Stimulated activated CD8-positive, alpha-beta memory T cell treated with anti-CD3 and anti-CD28 coated beads, Interleukin-12 subunit alpha, Interleukin-12 subunit beta, amount 100 ng/mL, for 1 hour (primary cell): ENCODE measurements around the gene SPACDR.
"Not testable (repeated sequence)": the region's sequence is repeated elsewhere in the genome, so short reads cannot be mapped to it uniquely, and the experiment has no call there.

Experiments
- DNase-seq: peaks from one replicate; pipeline ENCODE4 v3.0.0-alpha.2; 2020; ENCODE audit warnings: low read depth

Gene SPACDR

GRCh38 chr7:100465702-100466311 lies 1.7 kb upstream of the SPACDR start:
- no peak for DNase-seq

DNA sequence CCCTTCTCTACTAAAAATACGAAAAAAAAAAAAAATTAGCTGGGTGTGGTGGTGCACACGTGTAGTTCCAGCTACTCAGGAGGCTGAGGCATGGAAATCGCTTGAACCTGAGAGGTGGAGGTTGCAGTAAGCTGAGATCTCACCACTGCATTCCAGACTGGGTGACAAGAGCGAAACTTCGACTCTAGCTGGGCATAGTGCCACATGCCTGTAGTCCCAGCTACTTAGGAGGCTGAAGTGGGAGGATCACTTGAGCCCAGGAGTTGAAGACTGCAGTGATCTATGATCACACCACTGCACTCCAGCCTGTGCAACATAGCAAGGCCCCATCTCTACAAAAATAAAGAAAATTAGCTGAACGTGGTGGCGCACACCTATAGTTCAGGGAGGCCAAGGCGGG lies 1.2 kb upstream of the SPACDR start:
- DNase-seq, result no peak

- DNase-seq, result no peak
Measured at GRCh38 chr7:100464791-100465190, 731 bp upstream of the SPACDR start.

GRCh38 chr7:100457033-100457432 lies 7.0 kb downstream of the SPACDR start:
- DNase-seq, result no peak

DNA sequence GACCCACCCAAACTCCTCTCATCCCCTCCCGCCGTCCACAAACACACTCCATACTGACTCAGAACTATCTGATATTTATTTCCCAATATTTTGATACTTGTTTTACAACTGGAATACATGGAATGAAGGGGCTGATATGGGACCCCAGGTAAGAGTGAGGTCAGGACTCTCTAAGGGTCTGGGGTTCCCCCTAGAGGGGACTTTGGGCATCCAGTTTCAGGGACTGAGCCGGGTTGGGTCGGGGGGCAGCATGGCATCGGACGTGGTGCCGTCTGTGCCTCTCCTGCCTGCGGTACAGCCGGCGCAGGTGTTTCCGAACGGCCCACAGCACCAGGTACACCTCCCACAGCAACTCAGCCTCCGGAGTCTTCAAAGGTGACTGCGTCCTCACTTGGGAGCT lies 7.5 kb downstream of the SPACDR start:
- no peak for DNase-seq

DNA sequence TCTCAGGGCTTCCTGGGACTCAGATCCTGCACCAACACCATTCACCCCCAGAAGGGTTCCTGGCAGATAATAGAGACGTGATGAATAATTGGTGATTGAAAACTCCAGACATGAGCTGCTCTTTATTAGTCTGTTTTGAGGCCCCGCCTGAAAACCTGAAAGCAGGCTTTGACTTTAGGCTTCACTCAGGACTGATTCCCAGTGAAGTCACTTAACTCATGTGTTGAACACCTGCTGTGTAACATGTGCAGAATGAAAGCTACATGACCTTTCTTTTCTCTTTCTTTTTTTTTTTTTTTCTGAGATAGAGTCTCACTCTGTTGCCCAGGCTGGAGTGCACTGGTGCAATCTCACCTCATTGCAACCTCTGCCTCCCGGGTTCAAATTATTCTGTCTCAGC lies 8.9 kb downstream of the SPACDR start:
- no peak for DNase-seq

DNA sequence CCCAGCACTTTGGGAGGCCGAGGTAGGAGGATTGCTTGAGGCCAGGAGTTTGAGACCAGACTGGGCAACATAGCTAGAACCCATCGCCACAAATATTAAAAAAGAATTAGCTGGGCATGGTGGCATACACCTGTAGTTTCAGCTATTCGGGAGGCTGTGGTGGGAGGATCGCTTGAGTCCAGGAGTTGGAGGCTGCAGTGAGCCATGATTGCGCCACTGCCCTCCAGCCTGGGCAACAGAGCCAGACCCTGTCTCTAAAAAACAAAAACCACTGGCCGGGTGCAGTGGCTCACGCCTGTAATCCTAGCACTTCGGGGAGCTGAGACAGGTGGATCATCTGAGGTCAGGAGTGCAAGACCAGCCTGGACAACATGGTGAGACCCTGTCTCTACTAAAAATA lies 10.2 kb downstream of the SPACDR start:
- not testable (repeated sequence) for DNase-seq

DNA sequence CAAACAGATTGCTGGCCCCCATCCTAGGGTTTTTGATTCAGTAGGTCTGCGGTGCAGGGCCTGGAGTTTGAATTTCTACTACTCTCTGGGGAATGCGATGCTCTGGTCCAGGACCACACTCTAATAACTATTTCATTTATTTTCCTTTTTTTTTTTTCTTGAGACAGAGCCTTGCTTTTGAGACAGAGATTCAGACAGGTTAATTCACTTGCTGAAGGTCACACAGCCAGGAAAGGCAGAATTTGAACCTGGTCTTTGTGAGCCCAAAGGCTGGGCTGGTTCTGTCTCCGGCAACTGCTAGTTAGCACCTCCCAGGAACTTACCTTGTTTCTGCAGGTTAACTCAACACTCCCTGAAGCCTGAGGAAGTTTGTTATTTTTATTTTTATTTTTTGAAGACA lies 11.5 kb downstream of the SPACDR start:
- DNase-seq, result no peak

- no peak for DNase-seq
Measured at GRCh38 chr7:100449190-100449795, 14.8 kb downstream of the SPACDR start.

- not testable (repeated sequence) for DNase-seq
Measured at GRCh38 chr7:100447363-100447762, 16.7 kb downstream of the SPACDR start.

- DNase-seq, result no peak
Measured at GRCh38 chr7:100446040-100446439, 18.0 kb downstream of the SPACDR start.

- no peak for DNase-seq
Measured at GRCh38 chr7:100444311-100445278, 19.5 kb downstream of the SPACDR start.

DNA sequence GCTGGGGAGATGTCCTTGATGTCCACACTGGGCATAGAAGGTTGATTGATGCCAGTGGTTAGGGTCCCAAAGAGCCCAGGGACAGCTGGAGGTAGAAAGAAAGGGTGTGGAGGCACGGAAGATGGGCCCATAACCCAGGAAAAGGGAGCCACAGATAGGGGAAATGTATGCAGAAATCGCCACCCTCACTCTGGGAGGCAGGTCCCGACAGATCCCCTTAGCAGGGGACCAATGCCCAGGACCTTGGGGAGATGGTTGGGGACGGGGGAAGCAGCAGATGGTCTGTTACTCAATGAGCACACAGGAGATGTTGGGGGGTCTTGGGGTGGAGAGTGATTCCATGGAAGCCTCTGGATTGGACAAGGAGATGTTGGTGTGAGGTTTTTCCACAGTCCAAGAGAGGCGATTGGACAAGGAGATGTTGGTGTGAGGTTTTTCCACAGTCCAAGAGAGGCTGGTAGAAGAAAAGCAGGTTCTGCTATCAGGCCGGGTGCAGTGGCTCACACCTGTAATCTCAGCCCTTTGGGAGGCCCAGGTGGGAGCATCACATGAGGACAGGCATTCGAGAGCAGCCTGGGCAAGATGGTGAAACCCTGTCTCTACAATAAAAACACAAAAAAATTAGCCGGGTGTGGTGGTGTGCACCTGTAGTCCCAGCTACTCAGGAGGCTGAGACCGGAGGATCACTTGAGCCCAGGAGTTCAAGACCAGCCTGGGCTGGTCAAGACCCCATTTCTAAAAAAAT lies 20.8 kb downstream of the SPACDR start:
- no peak for DNase-seq

DNA sequence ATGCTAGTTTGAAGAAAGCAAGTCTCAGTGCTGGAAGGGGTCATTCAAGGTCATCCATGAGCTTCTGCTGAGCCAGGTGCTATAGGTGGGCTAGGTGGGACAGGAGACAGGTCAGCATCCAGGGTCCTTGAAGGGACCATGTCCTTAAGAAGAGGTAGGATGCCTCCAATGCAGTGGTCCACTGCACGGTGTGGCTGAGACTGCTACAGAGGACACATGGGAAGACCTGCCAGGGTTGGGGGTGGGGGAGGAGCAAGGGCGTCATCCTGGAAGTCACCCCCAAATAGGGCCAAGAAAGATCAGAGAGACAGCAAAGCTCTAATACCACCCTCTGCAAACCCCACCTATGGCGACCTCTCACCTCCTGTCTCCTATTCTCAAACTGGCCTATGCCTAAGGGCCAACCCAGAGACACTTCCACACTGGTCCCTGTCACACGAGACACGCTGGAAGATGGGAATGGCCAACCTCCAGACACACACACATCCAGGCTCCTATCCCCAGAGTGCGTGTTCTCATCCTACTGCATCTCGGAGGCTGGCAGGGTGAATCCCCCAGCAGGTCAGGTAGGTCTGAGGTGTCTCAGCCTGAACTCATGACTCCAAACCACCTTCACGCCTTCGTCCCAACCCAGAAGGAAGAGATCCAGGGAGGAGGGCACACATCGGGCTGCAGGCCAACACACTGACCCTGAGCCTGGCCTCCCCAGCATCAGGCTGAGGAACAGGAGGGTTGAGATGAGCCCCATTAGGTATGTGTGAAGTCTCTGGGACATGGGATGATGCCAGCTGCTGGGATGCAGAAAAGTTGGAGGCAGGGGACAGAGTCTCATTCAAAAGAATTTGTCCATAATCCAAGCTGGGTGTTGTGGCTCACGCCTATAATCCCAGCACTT lies 22.2 kb downstream of the SPACDR start:
- DNase-seq, result no peak

- DNase-seq, result not testable (repeated sequence)
Measured at GRCh38 chr7:100439244-100439643, 24.8 kb downstream of the SPACDR start.

DNA sequence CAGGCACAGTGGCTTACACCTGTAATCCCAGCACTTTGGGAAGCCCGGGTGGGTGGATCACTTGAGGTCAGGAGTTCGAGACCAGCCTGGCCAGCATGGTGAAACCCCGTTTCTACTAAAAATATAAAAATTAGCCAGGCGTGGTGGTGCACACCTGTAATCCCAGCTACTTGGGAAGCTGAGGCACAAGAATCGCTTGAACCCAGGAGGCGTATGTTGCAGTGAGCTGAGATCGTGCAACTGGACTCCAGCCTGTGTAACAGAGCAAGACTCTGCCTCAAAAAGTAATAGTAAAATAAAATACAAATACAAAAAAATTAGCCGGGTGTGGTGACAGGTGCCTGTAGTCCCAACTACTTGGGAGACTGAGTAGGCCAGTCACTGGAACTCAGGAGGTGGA lies 25.3 kb downstream of the SPACDR start:
- DNase-seq, result not testable (repeated sequence)

GRCh38 chr7:100438172-100438571 lies 25.9 kb downstream of the SPACDR start:
- DNase-seq, result no peak

- DNase-seq, result no peak
Measured at GRCh38 chr7:100437150-100438100, 26.6 kb downstream of the SPACDR start.

GRCh38 chr7:100435401-100436304 lies 28.4 kb downstream of the SPACDR start:
- DNase-seq, result no peak
